ENCODE data around the gene CARM1. TPM values are rescaled to one million over a fixed set of nuclear protein-coding genes. Genes with fewer than 3 reads are reported as not detected.

The CARM1 gene
- total and polyA plus RNA-seq, 2 of the 13 experiments (the other 11 are each of a cell fraction or from before 2014, with no cell fraction given): 27.6 to 55.8 TPM

DNA sequence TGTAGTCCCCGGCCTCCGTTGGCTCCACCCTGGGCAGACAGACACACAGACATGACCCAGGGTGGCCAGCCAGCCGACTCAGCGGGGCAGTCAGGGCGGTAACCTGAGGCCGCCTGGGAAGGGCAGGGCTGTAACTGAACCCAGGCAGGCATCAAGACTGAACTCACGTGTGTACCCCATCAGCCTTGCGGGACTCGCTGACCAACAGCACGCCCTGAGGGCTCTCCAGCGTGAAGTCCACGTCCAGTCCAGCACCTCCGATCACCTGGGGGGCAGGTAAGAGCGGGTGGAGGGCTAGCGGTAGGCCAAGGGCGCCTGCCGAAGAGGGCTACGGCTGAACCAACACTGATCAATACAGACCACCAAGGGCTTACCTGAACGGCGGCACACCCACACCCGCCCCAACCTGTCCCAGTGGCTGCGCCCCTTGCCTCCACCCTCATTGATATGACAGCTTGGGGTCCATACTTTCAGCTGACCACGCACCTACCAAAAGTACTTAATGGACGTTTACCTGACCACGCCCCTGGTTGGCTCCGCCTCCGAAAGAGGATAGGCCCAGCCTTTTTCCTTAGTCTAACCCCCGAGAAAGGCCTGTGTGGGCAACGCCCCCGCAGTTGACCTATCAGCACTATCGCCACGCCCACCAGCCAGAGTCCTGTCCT lies 36.1 kb upstream of the CARM1 start (continued):
- TF ChIP-seq RXRA (CRISPR knock-in tag; IDR thresholded peaks at IDR 0.05): peak; percentile 28; the same call in 1 of the 2 replicates
- no peak for TF ChIP-seq STAG1 (CRISPR knock-in tag; IDR thresholded peaks at IDR 0.05)
- no peak for TF ChIP-seq ZBTB46 (CRISPR knock-in tag; IDR thresholded peaks at IDR 0.05; ENCODE audit: borderline replicate concordance)
- peak; percentile 79 for TF ChIP-seq NFYB (CRISPR knock-in tag; IDR thresholded peaks at IDR 0.05)
- TF ChIP-seq ATF5 (CRISPR knock-in tag; IDR thresholded peaks at IDR 0.05; ENCODE audit: low read depth): 0 out of 2 replicates have a peak, but pooled peaks have one; percentile 38
- no peak for TF ChIP-seq ZNF263 (CRISPR knock-in tag; IDR thresholded peaks at IDR 0.05)
- peak; percentile 74 for TF ChIP-seq NFYC (CRISPR knock-in tag; IDR thresholded peaks at IDR 0.05)
- TF ChIP-seq SNRNP70 (IDR thresholded peaks at IDR 0.05; ENCODE audit: low read depth, low read length): no peak
- TF ChIP-seq CTCF (CRISPR knock-in tag; IDR thresholded peaks at IDR 0.05): peak; percentile 18; the same call in 1 of the 2 replicates
- TF ChIP-seq, protein P1, sequence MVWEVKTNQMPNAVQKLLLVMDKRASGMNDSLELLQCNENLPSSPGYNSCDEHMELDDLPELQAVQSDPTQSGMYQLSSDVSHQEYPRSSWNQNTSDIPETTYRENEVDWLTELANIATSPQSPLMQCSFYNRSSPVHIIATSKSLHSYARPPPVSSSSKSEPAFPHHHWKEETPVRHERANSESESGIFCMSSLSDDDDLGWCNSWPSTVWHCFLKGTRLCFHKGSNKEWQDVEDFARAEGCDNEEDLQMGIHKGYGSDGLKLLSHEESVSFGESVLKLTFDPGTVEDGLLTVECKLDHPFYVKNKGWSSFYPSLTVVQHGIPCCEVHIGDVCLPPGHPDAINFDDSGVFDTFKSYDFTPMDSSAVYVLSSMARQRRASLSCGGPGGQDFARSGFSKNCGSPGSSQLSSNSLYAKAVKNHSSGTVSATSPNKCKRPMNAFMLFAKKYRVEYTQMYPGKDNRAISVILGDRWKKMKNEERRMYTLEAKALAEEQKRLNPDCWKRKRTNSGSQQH (CRISPR knock-in tag; IDR thresholded peaks at IDR 0.05; ENCODE audit: low read depth): peak; percentile 9; the same call in 1 of the 2 replicates
- TF ChIP-seq, protein P2, sequence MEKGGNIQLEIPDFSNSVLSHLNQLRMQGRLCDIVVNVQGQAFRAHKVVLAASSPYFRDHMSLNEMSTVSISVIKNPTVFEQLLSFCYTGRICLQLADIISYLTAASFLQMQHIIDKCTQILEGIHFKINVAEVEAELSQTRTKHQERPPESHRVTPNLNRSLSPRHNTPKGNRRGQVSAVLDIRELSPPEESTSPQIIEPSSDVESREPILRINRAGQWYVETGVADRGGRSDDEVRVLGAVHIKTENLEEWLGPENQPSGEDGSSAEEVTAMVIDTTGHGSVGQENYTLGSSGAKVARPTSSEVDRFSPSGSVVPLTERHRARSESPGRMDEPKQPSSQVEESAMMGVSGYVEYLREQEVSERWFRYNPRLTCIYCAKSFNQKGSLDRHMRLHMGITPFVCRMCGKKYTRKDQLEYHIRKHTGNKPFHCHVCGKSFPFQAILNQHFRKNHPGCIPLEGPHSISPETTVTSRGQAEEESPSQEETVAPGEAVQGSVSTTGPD (CRISPR knock-in tag; IDR thresholded peaks at IDR 0.05): peak; percentile 26; the same call in 1 of the 2 replicates
- no peak for TF ChIP-seq ZNF468 (CRISPR knock-in tag; IDR thresholded peaks at IDR 0.05)
- no peak for TF ChIP-seq ZNF510 (CRISPR knock-in tag; IDR thresholded peaks at IDR 0.05; ENCODE audit: low read depth)
- TF ChIP-seq ZBTB14 (CRISPR knock-in tag; IDR thresholded peaks at IDR 0.05): no peak
- TF ChIP-seq, protein P3, sequence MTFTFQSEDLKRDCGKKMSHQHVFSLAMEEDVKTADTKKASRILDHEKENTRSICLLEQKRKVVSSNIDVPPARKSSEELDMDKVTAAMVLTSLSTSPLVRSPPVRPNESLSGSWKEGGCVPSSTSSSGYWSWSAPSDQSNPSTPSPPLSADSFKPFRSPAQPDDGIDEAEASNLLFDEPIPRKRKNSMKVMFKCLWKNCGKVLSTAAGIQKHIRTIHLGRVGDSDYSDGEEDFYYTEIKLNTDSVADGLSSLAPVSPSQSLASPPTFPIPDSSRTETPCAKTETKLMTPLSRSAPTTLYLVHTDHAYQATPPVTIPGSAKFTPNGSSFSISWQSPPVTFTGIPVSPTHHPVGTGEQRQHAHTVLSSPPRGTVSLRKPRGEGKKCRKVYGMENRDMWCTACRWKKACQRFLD (CRISPR knock-in tag; IDR thresholded peaks at IDR 0.05; ENCODE audit: borderline replicate concordance): no peak
